Coronary artery (tissue), 2 donors: ENCODE measurements around the gene TRAF6.

ENCODE experiments used
- DNase-seq: peaks from one replicate; pipeline ENCODE4 v3.0.0-alpha.2; 2017; ENCODE audit warnings: low spot score
- H3K27ac ChIP-seq, 2 donors: fragments of 200-600 bp; sonication (generic); one replicate each; pipeline ENCODE4 v1.5.1; 2016 to 2019
- H3K4me3 ChIP-seq: fragments of 200-600 bp; sonication (generic); 2 replicates; pipeline ENCODE4 v1.5.1; 2016; ENCODE audit warnings: mild to moderate bottlenecking, moderate library complexity
- TF ChIP-seq, protein P1 (sequence below): fragments of 200-600 bp; sonication (generic); IDR thresholded peaks from one replicate; pipeline ENCODE4 v1.5.1; 2019; ENCODE audit warnings: antibody characterized with exemption

Gene TRAF6

GRCh38 chr11:36508743-36509142 lies 1.3 kb downstream of the TRAF6 start:
- H3K27ac ChIP-seq = peak overlapping the region; percentile 10 to 94
- TF ChIP-seq, protein P1, sequence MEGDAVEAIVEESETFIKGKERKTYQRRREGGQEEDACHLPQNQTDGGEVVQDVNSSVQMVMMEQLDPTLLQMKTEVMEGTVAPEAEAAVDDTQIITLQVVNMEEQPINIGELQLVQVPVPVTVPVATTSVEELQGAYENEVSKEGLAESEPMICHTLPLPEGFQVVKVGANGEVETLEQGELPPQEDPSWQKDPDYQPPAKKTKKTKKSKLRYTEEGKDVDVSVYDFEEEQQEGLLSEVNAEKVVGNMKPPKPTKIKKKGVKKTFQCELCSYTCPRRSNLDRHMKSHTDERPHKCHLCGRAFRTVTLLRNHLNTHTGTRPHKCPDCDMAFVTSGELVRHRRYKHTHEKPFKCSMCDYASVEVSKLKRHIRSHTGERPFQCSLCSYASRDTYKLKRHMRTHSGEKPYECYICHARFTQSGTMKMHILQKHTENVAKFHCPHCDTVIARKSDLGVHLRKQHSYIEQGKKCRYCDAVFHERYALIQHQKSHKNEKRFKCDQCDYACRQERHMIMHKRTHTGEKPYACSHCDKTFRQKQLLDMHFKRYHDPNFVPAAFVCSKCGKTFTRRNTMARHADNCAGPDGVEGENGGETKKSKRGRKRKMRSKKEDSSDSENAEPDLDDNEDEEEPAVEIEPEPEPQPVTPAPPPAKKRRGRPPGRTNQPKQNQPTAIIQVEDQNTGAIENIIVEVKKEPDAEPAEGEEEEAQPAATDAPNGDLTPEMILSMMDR = no peak
- no peak for DNase-seq
- peak overlapping the region; percentile 92 for H3K4me3 ChIP-seq

- TF ChIP-seq, protein P1 = no peak
- no peak for DNase-seq
- peak overlapping the region in 1 of 2 donors; percentile 31 for H3K27ac ChIP-seq
- H3K4me3 ChIP-seq = peak overlapping the region; percentile 92
These were observed 2.1 kb downstream of the TRAF6 start for GRCh38 chr11:36507824-36508489.

GRCh38 chr11:36501236-36501635 lies 8.8 kb downstream of the TRAF6 start:
- TF ChIP-seq, protein P1 = no peak
- Histone ChIP-seq H3K4me3 (no peak overlapping the region), H3K27ac (peak overlapping the region in 1 of 2 donors; percentile 6)
- no peak for DNase-seq

DNA sequence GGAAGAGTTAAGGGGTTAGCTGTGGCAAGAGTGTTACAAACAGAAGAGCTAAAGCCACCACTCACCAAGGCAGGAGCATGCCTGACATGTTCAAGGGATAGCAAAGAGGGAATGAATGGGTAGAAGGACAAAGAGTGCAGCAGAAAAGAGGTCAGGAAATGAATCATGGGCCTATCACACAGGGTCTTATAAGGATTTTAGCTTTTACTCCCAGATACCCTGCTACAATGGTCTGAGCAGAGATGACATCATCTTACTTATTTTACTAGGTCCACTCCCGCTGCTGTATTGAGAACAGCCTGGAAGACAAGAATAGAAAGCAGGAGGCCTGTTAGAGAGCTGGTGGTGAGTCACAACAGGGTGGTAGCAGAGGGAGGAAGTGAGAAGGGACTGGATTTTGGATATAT lies 9.8 kb downstream of the TRAF6 start:
- Histone ChIP-seq H3K4me3 (no peak overlapping the region), H3K27ac (peak overlapping the region; percentile 27 to 34)
- TF ChIP-seq, protein P1 = no peak
- no peak for DNase-seq

DNA sequence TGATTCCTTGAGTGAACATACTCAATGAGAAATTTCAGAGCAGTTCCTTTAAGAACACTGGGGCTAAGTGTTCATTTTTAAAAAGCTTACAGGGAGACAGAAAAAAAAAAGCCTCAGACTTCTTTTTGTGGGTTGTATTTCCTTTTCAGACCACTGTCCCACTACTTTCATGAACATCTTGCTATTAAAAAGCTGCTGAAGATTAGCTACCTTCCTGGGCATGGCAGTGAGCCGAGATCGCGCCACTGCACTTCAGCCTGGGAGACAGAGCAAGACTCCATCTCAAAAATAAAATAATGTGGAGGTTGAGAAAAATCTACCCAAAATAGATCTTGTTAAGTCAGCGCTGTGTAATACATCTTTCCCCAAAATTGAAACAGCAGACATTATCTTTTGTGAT lies 10.8 kb downstream of the TRAF6 start:
- no peak overlapping the region for H3K27ac ChIP-seq
- TF ChIP-seq, protein P1 = no peak
- no peak for DNase-seq
- H3K4me3 ChIP-seq = no peak overlapping the region

- Histone ChIP-seq H3K4me3 (no peak overlapping the region), H3K27ac (no peak overlapping the region)
- TF ChIP-seq, protein P1 = no peak
- DNase-seq = no peak
These were observed 11.4 kb downstream of the TRAF6 start for GRCh38 chr11:36498721-36499120.

- Histone ChIP-seq H3K27ac (no peak overlapping the region), H3K4me3 (no peak overlapping the region)
- DNase-seq = no peak
- TF ChIP-seq, protein P1 = no peak
These were observed 16.7 kb downstream of the TRAF6 start for GRCh38 chr11:36493332-36493731.
